Ovary (tissue), 3 donors: Measurements from ENCODE around the gene GSTM2.
"Not testable (repeated sequence)": the region's sequence is repeated elsewhere in the genome, so short reads cannot be mapped to it uniquely, and the experiment has no call there.

Source experiments
- CTCF ChIP-seq, 3 donors: fragments of 450-650 bp in 2 of 3; fragments of 200-600 bp in 1 of 3; IDR thresholded peaks; one replicate each; pipeline versions ENCODE4 v1.5.1 to v1.8.0; 2016 to 2022; ENCODE audit warnings: antibody characterized with exemption in 3 of 3, mild to moderate bottlenecking in 1 of 3
- POLR2A ChIP-seq: fragments of 450-650 bp; IDR thresholded peaks from one replicate; pipeline ENCODE4 v1.6.1; 2017; ENCODE audit warnings: antibody characterized with exemption, mild to moderate bottlenecking, moderate library complexity
- donor health status: DM: no; HTN: no; CAD: no.

GRCh38 chr1:109685890-109686289, 18.0 kb downstream of the GSTM2 start:
- not testable (repeated sequence) for TF ChIP-seq POLR2A; CTCF (IDR thresholded peaks at IDR 0.05)
